ENCODE data around the gene CACYBP.

- TF ChIP-seq, protein P1, sequence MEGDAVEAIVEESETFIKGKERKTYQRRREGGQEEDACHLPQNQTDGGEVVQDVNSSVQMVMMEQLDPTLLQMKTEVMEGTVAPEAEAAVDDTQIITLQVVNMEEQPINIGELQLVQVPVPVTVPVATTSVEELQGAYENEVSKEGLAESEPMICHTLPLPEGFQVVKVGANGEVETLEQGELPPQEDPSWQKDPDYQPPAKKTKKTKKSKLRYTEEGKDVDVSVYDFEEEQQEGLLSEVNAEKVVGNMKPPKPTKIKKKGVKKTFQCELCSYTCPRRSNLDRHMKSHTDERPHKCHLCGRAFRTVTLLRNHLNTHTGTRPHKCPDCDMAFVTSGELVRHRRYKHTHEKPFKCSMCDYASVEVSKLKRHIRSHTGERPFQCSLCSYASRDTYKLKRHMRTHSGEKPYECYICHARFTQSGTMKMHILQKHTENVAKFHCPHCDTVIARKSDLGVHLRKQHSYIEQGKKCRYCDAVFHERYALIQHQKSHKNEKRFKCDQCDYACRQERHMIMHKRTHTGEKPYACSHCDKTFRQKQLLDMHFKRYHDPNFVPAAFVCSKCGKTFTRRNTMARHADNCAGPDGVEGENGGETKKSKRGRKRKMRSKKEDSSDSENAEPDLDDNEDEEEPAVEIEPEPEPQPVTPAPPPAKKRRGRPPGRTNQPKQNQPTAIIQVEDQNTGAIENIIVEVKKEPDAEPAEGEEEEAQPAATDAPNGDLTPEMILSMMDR (IDR thresholded peaks at IDR 0.05; ENCODE audit: extremely low read depth in 1 of 2, insufficient read depth in 1 of 2, low read depth in 1 of 2, low read length in 2 of 2), result no peak
- TF ChIP-seq FOS (IDR thresholded peaks at IDR 0.05; ENCODE audit: borderline replicate concordance, insufficient read depth, low read length) (no peak), GATA2 (IDR thresholded peaks at IDR 0.05; ENCODE audit: insufficient read depth, insufficient read length, low read depth, low read length) (no peak), POLR2A (IDR thresholded peaks at IDR 0.05; ENCODE audit: low read depth, low read length) (no peak), MYC (IDR thresholded peaks at IDR 0.05; ENCODE audit: low read depth, low read length) (no peak), EZH2 (IDR thresholded peaks at IDR 0.05; ENCODE audit: borderline replicate concordance, low read depth, low read length, severe bottlenecking) (no peak), POLR2AphosphoS5 (IDR thresholded peaks at IDR 0.05; ENCODE audit: insufficient read depth, low read depth, low read length) (no peak), MAX (IDR thresholded peaks at IDR 0.05; ENCODE audit: insufficient read depth, insufficient read length) (no peak)
Observed at GRCh38 chr1:175035865-175036264, 36.1 kb downstream of the CACYBP start.
